ENCODE data around the gene B4GALNT2.

- TF ChIP-seq, protein P1, sequence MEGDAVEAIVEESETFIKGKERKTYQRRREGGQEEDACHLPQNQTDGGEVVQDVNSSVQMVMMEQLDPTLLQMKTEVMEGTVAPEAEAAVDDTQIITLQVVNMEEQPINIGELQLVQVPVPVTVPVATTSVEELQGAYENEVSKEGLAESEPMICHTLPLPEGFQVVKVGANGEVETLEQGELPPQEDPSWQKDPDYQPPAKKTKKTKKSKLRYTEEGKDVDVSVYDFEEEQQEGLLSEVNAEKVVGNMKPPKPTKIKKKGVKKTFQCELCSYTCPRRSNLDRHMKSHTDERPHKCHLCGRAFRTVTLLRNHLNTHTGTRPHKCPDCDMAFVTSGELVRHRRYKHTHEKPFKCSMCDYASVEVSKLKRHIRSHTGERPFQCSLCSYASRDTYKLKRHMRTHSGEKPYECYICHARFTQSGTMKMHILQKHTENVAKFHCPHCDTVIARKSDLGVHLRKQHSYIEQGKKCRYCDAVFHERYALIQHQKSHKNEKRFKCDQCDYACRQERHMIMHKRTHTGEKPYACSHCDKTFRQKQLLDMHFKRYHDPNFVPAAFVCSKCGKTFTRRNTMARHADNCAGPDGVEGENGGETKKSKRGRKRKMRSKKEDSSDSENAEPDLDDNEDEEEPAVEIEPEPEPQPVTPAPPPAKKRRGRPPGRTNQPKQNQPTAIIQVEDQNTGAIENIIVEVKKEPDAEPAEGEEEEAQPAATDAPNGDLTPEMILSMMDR (IDR thresholded peaks at IDR 0.05) = no peak
- no peak for TF ChIP-seq EZH2 (IDR thresholded peaks at IDR 0.05; ENCODE audit: borderline replicate concordance, insufficient read depth, low read depth, low read length, poor library complexity, severe bottlenecking)
These were observed 77.8 kb downstream of the B4GALNT2 start, which contains the start of the genes ABI3 and GNGT2 for GRCh38 chr17:49210158-49211029.
